ENCODE results near the gene NKX3-2. TPM values are rescaled to one million over a fixed set of nuclear protein-coding genes. Genes with fewer than 3 reads are reported as not detected.

NKX3-2 gene
- total RNA-seq, 1 donor from 2014 or later = 1.3 TPM

DNA sequence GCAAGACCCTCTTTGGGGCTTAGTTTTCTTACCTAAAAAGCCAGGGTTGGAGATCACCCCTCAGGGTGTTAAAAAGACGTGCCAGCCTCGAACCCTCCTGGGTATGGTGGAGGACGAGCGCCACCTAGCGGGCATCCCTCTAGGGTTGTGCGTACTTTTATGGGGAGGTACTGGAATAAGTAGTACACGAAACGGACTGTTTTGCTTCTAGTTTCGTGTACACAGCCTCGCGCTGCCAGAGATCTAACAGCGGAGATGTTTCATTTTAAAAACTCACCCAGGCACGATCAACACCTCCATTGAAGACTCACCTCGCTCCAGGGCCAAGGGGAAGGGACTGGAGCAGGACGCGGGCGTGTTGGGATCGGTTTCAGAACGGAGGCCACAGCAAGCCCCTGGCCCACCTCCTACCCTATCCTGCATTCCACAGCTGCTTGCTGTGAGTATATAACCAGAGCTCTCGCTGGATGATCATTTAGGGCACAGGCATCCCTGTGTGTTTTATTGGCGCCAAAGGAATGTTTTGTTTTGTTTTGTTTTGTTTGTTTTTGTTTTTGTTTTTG, 4.8 kb upstream of the NKX3-2 start:
- TF ChIP-seq, protein P1, sequence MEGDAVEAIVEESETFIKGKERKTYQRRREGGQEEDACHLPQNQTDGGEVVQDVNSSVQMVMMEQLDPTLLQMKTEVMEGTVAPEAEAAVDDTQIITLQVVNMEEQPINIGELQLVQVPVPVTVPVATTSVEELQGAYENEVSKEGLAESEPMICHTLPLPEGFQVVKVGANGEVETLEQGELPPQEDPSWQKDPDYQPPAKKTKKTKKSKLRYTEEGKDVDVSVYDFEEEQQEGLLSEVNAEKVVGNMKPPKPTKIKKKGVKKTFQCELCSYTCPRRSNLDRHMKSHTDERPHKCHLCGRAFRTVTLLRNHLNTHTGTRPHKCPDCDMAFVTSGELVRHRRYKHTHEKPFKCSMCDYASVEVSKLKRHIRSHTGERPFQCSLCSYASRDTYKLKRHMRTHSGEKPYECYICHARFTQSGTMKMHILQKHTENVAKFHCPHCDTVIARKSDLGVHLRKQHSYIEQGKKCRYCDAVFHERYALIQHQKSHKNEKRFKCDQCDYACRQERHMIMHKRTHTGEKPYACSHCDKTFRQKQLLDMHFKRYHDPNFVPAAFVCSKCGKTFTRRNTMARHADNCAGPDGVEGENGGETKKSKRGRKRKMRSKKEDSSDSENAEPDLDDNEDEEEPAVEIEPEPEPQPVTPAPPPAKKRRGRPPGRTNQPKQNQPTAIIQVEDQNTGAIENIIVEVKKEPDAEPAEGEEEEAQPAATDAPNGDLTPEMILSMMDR (IDR thresholded peaks at IDR 0.05; ENCODE audit: unreplicated experiment) = peak; percentile 92
- DNase-seq (ENCODE audit: low spot score in 2 of 2, unreplicated experiment in 2 of 2) = peak; percentile 74 to 94
- peaks cover 14% of the 10 kb centered on the region for H3K9me3 Mint-ChIP-seq
- H3K4me3 Mint-ChIP-seq = peak overlapping the region; percentile 68
- H3K4me1 Mint-ChIP-seq = peaks cover 20% of the 10 kb centered on the region
- no peaks in the 10 kb centered on the region for H3K36me3 Mint-ChIP-seq
- peak overlapping the region; percentile 10 for H3K27ac Mint-ChIP-seq
- H3K27me3 Mint-ChIP-seq (ENCODE audit: low read depth) = peaks cover 84% of the 10 kb centered on the region

DNA sequence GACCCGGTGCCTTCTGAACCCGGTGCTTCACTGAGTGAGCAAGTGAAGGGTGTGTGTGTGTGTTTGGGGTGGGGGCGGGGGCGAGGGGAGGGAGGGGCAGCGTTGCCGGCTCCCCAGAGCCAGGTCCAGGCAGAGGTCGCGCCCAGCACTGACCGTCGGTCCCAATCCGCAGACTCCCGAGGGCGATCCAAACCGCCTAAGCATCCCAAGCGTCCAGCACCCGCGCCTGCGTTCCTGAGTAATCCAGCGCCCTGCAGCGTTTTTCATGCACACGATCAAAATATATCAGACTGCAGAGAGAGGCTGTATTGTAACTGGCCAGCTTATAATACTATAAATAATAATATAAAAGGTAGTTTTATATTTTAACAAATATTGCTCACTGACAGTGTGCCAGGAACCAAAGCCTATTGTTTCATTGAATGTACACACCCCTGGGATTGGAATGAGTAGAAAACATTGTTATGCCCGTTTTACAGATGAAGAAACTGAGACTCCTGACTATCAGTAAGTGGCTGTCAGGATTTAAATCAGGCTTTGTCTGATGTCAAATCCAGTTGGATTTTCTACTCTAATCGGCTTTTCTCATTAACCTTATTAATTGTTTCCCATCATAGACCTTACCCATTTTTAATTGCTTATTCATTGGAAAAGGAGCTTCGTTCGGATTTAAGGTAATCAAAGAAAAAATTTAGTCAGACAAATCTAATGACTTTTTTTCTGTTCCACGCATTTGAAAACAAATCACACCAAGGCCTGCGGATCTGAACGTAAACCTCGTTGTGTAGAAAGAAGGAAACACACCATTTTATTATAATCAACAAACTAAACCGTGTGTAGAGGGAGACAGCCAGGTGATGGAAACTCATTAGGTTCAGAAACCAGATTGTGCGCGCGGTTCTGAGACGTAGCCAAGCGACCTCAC, 4.0 kb upstream of the NKX3-2 start:
- Mint-ChIP-seq H3K4me1 (peaks cover 23% of the 10 kb centered on the region), H3K4me3 (peak overlapping the region; percentile 68), H3K9me3 (peaks cover 14% of the 10 kb centered on the region), H3K27me3 (ENCODE audit: low read depth) (peaks cover 88% of the 10 kb centered on the region), H3K36me3 (no peaks in the 10 kb centered on the region), H3K27ac (no peak overlapping the region)
- DNase-seq (ENCODE audit: low spot score in 2 of 2, unreplicated experiment in 2 of 2) = peak in 1 of 2 experiments; percentile 37
- TF ChIP-seq, protein P1 (IDR thresholded peaks at IDR 0.05; ENCODE audit: unreplicated experiment) = no peak

DNA sequence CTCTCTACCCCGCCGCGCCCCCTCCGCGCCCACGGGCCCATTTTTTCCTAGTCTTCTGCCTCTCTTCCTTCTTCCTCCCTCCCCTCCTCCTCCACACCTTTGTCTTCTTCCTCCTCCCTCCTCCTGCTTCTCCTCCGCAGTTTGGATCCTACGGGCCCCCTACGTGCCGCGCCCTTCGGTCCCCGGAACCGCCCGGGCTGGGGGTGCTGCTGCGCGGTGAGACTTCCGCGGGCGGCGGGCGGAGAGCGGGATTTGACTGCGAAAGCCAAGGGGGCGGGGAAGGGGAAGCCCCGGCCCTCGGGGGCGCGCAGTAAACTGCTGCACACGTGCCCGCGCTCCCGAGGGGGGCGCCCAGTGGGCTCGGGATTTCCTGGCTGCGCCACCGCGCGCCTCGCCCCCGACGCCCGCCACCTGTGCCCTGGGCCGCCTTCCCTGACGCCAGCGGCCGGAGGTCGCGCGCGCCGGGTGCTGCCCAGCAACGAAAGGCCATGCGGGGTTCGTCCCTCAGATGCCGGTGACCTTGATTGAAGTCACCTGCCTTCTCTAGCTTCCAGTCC, 3.3 kb upstream of the NKX3-2 start:
- H3K27ac Mint-ChIP-seq = no peak overlapping the region
- peaks cover 89% of the 10 kb centered on the region for H3K27me3 Mint-ChIP-seq (ENCODE audit: low read depth)
- peak in 1 of 2 experiments; percentile 48 for DNase-seq (ENCODE audit: low spot score in 2 of 2, unreplicated experiment in 2 of 2)
- TF ChIP-seq, protein P1 (IDR thresholded peaks at IDR 0.05; ENCODE audit: unreplicated experiment) = no peak
- H3K36me3 Mint-ChIP-seq = no peaks in the 10 kb centered on the region
- peaks cover 23% of the 10 kb centered on the region for H3K4me1 Mint-ChIP-seq
- H3K4me3 Mint-ChIP-seq = peak overlapping the region; percentile 71
- peaks cover 14% of the 10 kb centered on the region for H3K9me3 Mint-ChIP-seq

DNA sequence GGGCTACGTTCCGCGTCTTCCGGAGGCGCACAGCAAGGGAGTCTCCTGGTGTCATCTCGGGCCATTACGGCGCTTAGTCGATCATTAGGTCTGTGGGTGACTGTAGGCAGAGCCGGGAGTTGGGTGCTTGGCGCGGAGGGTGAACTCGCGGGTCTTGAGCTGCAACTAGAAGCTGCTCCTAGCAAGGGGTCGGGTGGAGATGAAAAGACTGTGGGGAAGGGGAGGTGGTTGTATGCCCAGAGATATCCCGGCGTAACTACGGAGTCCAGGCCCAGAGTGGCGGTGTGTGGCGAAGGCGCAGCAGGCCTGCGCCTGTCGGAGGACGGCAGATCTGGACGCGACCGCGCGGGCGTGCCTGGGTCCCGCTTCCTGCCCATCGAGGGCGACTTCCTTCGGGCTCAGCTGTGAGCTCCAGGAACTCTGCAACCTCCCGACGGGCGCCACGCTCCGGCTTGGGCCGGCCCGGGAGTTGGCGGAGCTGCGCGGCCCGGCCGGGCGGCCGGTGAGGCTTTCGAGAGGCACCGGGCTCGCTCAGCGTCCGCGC, 2.7 kb upstream of the NKX3-2 start:
- peaks cover 88% of the 10 kb centered on the region for H3K27me3 Mint-ChIP-seq (ENCODE audit: low read depth)
- TF ChIP-seq, protein P1 (IDR thresholded peaks at IDR 0.05; ENCODE audit: unreplicated experiment) = no peak
- DNase-seq (ENCODE audit: low spot score in 2 of 2, unreplicated experiment in 2 of 2) = peak in 1 of 2 experiments; percentile 50
- H3K36me3 Mint-ChIP-seq = no peaks in the 10 kb centered on the region
- H3K4me1 Mint-ChIP-seq = peaks cover 23% of the 10 kb centered on the region
- peaks cover 10% of the 10 kb centered on the region for H3K9me3 Mint-ChIP-seq
- H3K27ac Mint-ChIP-seq = no peak overlapping the region
- H3K4me3 Mint-ChIP-seq = peak overlapping the region; percentile 71

DNA sequence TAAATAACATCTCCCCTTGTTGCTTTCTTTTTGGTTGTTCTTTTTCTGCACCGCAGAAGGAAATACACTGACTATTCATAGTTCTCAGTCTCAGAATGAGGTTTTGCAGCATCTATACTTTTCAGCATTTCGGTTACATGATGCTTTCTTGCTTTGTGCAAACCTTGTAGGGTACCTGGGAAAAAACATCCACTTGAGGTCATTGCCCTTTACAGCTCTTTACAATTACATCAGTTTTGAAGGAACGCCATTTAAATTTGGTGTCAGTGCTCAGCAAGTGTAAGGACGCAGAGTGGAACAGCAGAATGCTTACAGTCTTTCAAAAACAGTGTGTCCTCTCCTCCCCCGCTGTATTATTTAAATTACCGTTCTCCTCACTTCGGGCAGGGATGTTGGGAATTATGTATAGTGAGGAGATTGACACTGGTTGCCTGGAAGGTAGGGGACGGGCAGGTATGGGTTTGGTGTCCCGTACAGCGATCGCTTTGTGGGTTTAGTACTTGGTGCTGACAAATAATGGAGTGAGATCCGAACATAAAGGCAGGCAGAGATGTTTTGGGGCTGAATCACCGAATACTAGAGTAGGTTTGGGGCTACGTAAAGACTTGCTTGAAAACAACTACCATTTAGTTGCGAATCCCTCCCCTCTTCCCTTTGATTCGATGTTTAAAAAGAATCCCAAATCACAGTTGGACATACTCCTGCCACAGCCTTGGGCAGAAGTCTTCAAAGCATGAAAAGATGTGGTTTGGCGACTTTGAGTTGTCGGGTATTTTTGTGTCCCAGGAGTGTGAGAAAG, 2.0 kb upstream of the NKX3-2 start:
- Mint-ChIP-seq H3K36me3 (no peaks in the 10 kb centered on the region), H3K9me3 (peaks cover 3% of the 10 kb centered on the region), H3K4me1 (peaks cover 25% of the 10 kb centered on the region), H3K27ac (no peak overlapping the region), H3K4me3 (peak overlapping the region; percentile 71), H3K27me3 (ENCODE audit: low read depth) (peaks cover 88% of the 10 kb centered on the region)
- no peak for DNase-seq (ENCODE audit: low spot score in 2 of 2, unreplicated experiment in 2 of 2)
- TF ChIP-seq, protein P1 (IDR thresholded peaks at IDR 0.05; ENCODE audit: unreplicated experiment) = no peak

All from mesothelial cell of epicardium (in vitro differentiated cells).